Left forelimb (tissue), 1 donor: Measurements from ENCODE around the gene HLA-E.
"Not testable (repeated sequence)": the region's sequence is repeated elsewhere in the genome, so short reads cannot be mapped to it uniquely, and the experiment has no call there.

Source experiments
- DNase-seq: peaks from one replicate; pipeline ENCODE4 v3.0.0-alpha.2; 2018; ENCODE audit warnings: low spot score

The HLA-E gene

GRCh38 chr6:30480536-30481156 is 8.7 kb upstream of the HLA-E start:
- DNase-seq: no peak

DNA sequence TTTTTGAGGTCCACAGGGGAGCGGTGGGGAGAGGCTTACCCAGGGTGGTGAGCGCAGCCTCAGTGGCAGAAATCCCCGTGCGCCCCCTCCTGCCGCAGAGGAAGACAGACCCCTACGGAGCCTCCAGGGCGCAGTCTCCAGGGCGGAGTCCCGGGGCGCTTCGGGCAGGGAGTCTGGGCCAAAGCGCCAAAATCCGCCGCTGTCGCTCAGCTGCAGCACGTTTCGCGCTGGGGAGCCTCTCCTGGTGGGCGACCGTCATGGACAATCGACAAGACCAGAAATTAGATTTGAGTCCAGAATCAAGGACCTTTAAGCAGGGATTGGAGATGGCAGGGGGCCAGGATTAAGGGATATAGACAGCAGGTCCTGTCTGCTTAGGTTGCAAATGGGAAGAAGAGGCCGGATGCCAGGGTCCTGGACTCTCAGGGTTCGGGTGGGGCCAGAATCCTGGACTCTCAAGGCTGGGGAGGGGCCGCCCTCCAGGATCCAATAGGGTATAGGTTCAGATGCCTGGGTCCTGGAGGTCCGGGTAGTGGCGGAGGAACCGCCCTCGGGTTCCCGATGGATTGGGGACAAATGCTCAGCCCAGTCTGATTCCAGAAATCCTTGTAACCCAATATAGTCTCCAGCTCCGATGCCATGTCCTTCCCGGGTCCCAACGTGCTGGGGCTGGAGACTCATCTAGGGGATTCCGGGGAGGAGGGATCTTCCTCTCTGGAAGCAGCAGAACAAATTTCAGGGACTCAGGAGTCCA is 7.9 kb upstream of the HLA-E start:
- DNase-seq: no peak

- peak; percentile 81 for DNase-seq
These were observed 7.2 kb upstream of the HLA-E start for GRCh38 chr6:30481965-30482644.

- no peak for DNase-seq
These were observed 5.5 kb upstream of the HLA-E start for GRCh38 chr6:30483677-30484279.

DNA sequence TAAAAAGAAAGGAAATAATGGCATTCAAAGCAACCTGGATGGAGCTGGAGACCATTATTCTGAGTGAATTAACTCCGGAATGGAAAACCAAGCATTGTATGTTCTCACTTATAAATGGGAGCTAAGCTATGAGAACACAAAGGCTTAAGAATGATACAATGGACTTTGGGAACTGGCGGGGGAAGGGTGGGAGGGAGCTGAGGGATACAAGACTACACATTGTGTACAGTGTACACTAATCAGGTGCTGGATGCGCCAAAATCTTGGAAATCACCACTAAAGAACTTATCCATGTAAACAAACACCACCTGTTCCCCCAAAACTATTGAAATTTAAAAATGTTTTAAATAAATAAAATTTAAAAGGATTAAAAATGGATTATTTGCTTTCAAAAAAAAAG is 4.1 kb upstream of the HLA-E start:
- no peak for DNase-seq

DNA sequence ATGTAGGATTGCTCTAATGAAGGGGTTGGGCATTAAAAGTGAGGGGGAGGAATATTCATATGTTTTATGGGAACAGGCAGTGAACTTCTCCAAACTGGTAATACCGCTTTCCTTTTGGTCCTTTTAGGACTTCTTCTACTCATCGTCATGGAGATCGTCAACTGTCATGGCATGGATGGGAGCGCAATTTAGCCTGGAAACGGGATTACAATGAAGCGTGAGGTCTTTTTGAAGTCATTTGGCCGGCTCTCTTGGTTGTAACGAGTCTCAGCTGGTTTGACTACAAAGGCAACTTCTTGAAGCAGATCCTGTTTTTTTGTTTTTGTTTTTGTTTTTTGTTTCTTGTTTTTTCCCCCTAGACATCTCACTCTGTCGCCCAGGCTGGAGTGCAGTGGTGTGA is 1.4 kb upstream of the HLA-E start:
- DNase-seq: no peak

GRCh38 chr6:30488697-30489080 is 620 bp upstream of the HLA-E start:
- not testable (repeated sequence) for DNase-seq

GRCh38 chr6:30490026-30490876 is 942 bp downstream of the HLA-E start:
- DNase-seq: peak; percentile 81

DNA sequence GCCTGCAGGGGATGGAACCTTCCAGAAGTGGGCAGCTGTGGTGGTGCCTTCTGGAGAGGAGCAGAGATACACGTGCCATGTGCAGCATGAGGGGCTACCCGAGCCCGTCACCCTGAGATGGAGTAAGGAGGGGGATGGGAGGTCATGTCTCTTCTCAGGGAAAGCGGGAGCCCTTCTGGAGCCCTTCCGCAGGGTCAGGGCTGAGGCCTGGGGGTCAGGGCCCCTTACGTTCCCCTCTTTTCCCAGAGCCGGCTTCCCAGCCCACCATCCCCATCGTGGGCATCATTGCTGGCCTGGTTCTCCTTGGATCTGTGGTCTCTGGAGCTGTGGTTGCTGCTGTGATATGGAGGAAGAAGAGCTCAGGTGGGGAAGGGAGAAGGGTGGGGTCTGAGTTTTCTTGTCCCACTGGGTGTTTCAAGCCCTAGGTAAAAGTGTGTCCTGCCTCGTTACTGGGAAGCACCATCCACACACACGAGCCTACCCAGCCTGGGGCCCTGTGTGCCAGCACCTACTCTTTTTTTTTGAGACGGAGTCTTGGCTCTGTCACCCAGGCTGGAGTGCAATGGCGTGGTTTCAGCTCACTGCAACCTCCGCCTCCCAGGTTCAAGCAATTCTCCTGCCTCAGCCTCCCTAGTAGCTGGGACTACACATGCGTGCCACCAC is 2.1 kb downstream of the HLA-E start:
- DNase-seq: not testable (repeated sequence)

- no peak for DNase-seq
These were observed 3.0 kb downstream of the HLA-E start for GRCh38 chr6:30491991-30492952.

- no peak for DNase-seq
These were observed 4.4 kb downstream of the HLA-E start for GRCh38 chr6:30493643-30494250.

GRCh38 chr6:30494291-30494861 is 5.1 kb downstream of the HLA-E start:
- no peak for DNase-seq

- not testable (repeated sequence) for DNase-seq
These were observed 5.8 kb downstream of the HLA-E start for GRCh38 chr6:30495060-30495459.

GRCh38 chr6:30495993-30496392 is 6.7 kb downstream of the HLA-E start:
- no peak for DNase-seq

- not testable (repeated sequence) for DNase-seq
These were observed 7.9 kb downstream of the HLA-E start for GRCh38 chr6:30497261-30497599.

- no peak for DNase-seq
These were observed 8.4 kb downstream of the HLA-E start for GRCh38 chr6:30497714-30498113.

DNA sequence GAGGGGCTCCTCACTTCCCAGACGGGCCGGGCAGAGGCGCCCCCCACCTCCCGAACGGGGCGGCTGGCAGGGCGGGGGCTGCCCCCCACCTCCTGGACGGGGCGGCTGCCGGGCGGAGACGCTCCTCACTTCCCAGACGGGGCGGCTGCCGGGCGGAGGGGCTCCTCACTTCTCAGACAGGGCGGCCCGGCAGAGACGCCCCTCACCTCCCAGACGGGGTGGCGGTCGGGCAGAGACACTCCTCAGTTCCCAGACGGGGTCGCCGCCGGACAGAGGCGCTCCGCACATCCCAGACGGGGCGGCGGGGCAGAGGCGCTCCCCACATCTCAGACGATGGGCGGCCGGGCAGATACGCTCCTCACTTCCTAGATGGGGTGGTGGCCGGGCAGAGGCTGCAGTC is 9.4 kb downstream of the HLA-E start:
- DNase-seq: not testable (repeated sequence)

GRCh38 chr6:30500421-30501355 is 11.4 kb downstream of the HLA-E start:
- no peak for DNase-seq
